ENCODE results near the gene SLC1A5.

Gene SLC1A5

GRCh38 chr19:46748325-46749109, 39.9 kb downstream of the SLC1A5 start:
- DNase-seq (peak; percentile 78), ATAC-seq (ENCODE audit: insufficient read depth, low read depth) (peak; percentile 46)

GRCh38 chr19:46746281-46747057, 41.9 kb downstream of the SLC1A5 start, which contains the start of gene STRN4:
Gene STRN4 (minus strand): TSS chr19:46746450. CDS start chr19:46746430, 20 bp downstream.
- H3K27ac ChIP-seq (ENCODE audit: low read length): peak within 1 kb of the TSS; percentile 87
- H3K27me3 ChIP-seq (ENCODE audit: insufficient read depth, low read length, poor library complexity): no peaks in the 10 kb centered on the region
- H4K20me1 ChIP-seq (ENCODE audit: insufficient read depth, low read length): peaks cover 39% of the 10 kb centered on the region
- H3K9me3 ChIP-seq (ENCODE audit: insufficient read depth, low read length, severe bottlenecking): no peaks in the 10 kb centered on the region
- H3K4me3 ChIP-seq (ENCODE audit: low read depth in 1 of 2, low read length in 2 of 2): peak within 1 kb of the TSS; percentile 86 to 95
- H2AFZ ChIP-seq (ENCODE audit: low read depth, low read length): peak within 1 kb of the TSS; percentile 92
- H3K4me2 ChIP-seq (ENCODE audit: insufficient read depth, low read length): peak within 1 kb of the TSS; percentile 96
- H3K9ac ChIP-seq (ENCODE audit: low read depth, low read length): peak within 1 kb of the TSS; percentile 95
- no peak for TF ChIP-seq EZH2 (IDR thresholded peaks at IDR 0.05; ENCODE audit: borderline replicate concordance, low read depth, low read length, severe bottlenecking)
- no peak for TF ChIP-seq CTCF (IDR thresholded peaks at IDR 0.05; ENCODE audit: borderline replicate concordance, extremely low read depth, low read length, poor library complexity, severe bottlenecking)
- peaks cover 59% of the 10 kb centered on the region for H3K79me2 ChIP-seq (ENCODE audit: insufficient read depth, low read length)
- H3K4me1 ChIP-seq (ENCODE audit: insufficient read depth, low read length): peaks cover 36% of the 10 kb centered on the region
- H3K36me3 ChIP-seq (ENCODE audit: insufficient read depth, low read length): peaks cover 32% of the 10 kb centered on the region
- peak; percentile 68 for ATAC-seq (ENCODE audit: insufficient read depth, low read depth)
- peak; percentile 70 for DNase-seq

More at GRCh38 chr19:46748325-46749109, 39.9 kb downstream of the SLC1A5 start:
- TF ChIP-seq EZH2 (IDR thresholded peaks at IDR 0.05; ENCODE audit: borderline replicate concordance, low read depth, low read length, severe bottlenecking) (no peak), CTCF (IDR thresholded peaks at IDR 0.05; ENCODE audit: borderline replicate concordance, extremely low read depth, low read length, poor library complexity, severe bottlenecking) (peak; percentile 84)
- no peak overlapping the region for H2AFZ ChIP-seq (ENCODE audit: low read depth, low read length)
- peaks cover 21% of the 10 kb centered on the region for H4K20me1 ChIP-seq (ENCODE audit: insufficient read depth, low read length)
- H3K4me1 ChIP-seq (ENCODE audit: insufficient read depth, low read length): peaks cover 24% of the 10 kb centered on the region
- no peaks in the 10 kb centered on the region for H3K27me3 ChIP-seq (ENCODE audit: insufficient read depth, low read length, poor library complexity)
- no peaks in the 10 kb centered on the region for H3K9me3 ChIP-seq (ENCODE audit: insufficient read depth, low read length, severe bottlenecking)
- H3K4me3 ChIP-seq (ENCODE audit: low read depth in 1 of 2, low read length in 2 of 2): no peak overlapping the region
- peaks cover 38% of the 10 kb centered on the region for H3K79me2 ChIP-seq (ENCODE audit: insufficient read depth, low read length)
- peaks cover 19% of the 10 kb centered on the region for H3K36me3 ChIP-seq (ENCODE audit: insufficient read depth, low read length)
- H3K4me2 ChIP-seq (ENCODE audit: insufficient read depth, low read length): no peak overlapping the region
- H3K9ac ChIP-seq (ENCODE audit: low read depth, low read length): no peak overlapping the region
- no peak overlapping the region for H3K27ac ChIP-seq (ENCODE audit: low read length)

- Histone ChIP-seq H3K9me3 (ENCODE audit: insufficient read depth, low read length, severe bottlenecking) (no peaks in the 10 kb centered on the region), H3K27ac (ENCODE audit: low read length) (peak within 1 kb of the TSS; percentile 87), H2AFZ (ENCODE audit: low read depth, low read length) (peak within 1 kb of the TSS; percentile 92), H4K20me1 (ENCODE audit: insufficient read depth, low read length) (peaks cover 46% of the 10 kb centered on the region), H3K27me3 (ENCODE audit: insufficient read depth, low read length, poor library complexity) (no peaks in the 10 kb centered on the region), H3K4me1 (ENCODE audit: insufficient read depth, low read length) (peaks cover 36% of the 10 kb centered on the region), H3K36me3 (ENCODE audit: insufficient read depth, low read length) (peaks cover 39% of the 10 kb centered on the region), H3K4me2 (ENCODE audit: insufficient read depth, low read length) (peak within 1 kb of the TSS; percentile 96), H3K4me3 (ENCODE audit: low read depth in 1 of 2, low read length in 2 of 2) (peak within 1 kb of the TSS; percentile 86 to 95), H3K9ac (ENCODE audit: low read depth, low read length) (peak within 1 kb of the TSS; percentile 95), H3K79me2 (ENCODE audit: insufficient read depth, low read length) (peaks cover 67% of the 10 kb centered on the region)
- TF ChIP-seq CTCF (IDR thresholded peaks at IDR 0.05; ENCODE audit: borderline replicate concordance, extremely low read depth, low read length, poor library complexity, severe bottlenecking) (no peak), EZH2 (IDR thresholded peaks at IDR 0.05; ENCODE audit: borderline replicate concordance, low read depth, low read length, severe bottlenecking) (no peak)
- peak; percentile 39 for DNase-seq
- ATAC-seq (ENCODE audit: insufficient read depth, low read depth): peak; percentile 67
These were observed 42.7 kb downstream of the SLC1A5 start, which contains the start of gene FKRP for GRCh38 chr19:46745521-46746280. Gene FKRP (plus strand): TSS chr19:46746057. CDS start chr19:46755451, 9,394 bp downstream.

Data from DND-41 (cell line).